HG03095 (cell line): ENCODE data around the gene PIGK.

Experiments
- ATAC-seq: cut with Tn5 transposase; IDR thresholded peaks from one replicate; pipeline ENCODE4 v1.9.1; 2021; ENCODE audit warnings: moderate library complexity; ENCODE audit not compliant: unreplicated experiment

Gene PIGK

DNA sequence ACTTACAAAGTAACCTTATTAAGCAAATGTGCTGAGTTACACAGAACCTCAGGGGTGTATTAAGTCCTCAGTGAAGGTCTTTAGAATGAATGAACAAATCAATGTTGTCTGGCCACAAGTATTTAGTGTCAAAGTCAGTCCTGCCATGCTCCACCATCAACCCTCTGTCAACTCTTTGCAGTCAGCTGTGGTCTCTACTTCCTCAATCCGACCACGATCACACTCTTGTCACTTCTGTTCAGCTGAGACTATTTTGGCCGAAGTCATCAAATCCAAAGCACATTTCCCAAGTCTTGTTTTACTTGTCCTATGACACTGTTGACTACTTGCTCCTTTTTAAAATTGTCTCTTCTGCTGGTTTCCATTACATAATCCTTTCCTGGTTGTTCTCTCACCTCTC is 178.4 kb downstream of the PIGK start:
- no peak for ATAC-seq

GRCh38 chr1:77039739-77040138 is 179.5 kb downstream of the PIGK start:
- no peak for ATAC-seq

GRCh38 chr1:77039111-77039510 is 180.1 kb downstream of the PIGK start:
- ATAC-seq, result no peak
